ENCODE results near the gene TRIP10.

DNA sequence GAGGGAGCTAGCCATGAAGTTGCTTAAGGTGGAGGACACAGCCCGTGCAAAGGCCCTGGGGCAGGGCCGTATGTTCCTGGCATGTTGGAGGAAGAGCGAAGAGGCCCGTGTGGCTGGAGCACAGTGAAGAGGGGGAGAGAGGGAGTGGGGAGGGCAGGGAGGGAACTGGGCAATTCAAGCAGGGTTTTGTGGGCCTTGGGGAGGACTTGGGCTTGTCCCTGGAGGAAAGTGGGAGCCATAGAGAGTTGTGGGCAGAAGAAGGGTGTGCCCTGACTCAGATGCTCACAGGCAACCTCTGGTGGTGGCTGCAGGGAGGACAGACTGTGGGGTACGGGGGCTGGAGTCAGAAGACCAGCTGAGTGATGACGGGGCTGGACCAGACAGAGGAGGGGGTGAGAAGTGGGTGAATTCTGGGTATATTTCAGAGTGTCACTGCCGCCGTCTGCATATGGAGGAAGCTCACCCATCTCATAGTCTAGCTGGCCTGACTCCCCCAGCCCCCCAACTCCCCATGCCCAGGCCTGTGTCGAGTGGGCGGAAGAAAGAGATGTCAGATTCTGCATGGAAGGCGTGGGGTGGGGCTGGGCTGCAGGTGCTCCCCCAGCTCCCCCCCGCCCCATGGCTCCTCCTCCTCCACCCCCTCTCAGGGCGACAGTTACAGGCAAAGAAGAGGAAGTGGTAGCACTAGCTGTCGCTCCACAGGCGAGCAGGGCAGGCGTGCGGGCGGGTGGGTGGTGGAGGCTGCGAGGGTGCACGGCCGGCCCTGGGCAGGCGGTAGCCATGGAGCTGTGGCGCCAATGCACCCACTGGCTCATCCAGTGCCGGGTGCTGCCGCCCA is 32.8 kb downstream of the TRIP10 start, which contains the start of gene VAV1:
- no peak for TF ChIP-seq FOXK2 (IDR thresholded peaks at IDR 0.05)
- TF ChIP-seq CTBP1 (IDR thresholded peaks at IDR 0.05; ENCODE audit: borderline replicate concordance), result no peak
- TF ChIP-seq FOXM1 (IDR thresholded peaks at IDR 0.05; ENCODE audit: borderline replicate concordance), result no peak
- no peak for TF ChIP-seq ELF4 (IDR thresholded peaks at IDR 0.05)
- TF ChIP-seq NFRKB (IDR thresholded peaks at IDR 0.05), result no peak
- TF ChIP-seq TARDBP (IDR thresholded peaks at IDR 0.05), result no peak
- no peak for TF ChIP-seq ZNF384 (IDR thresholded peaks at IDR 0.05)
- no peak for TF ChIP-seq BHLHE40 (IDR thresholded peaks at IDR 0.05; ENCODE audit: borderline replicate concordance)
- TF ChIP-seq SP1 (IDR thresholded peaks at IDR 0.05), result no peak
- no peak for TF ChIP-seq FOXA1 (IDR thresholded peaks at IDR 0.05)
- no peak for TF ChIP-seq L3MBTL2 (conservative IDR thresholded peaks at IDR 0.05)
- TF ChIP-seq, protein P1, sequence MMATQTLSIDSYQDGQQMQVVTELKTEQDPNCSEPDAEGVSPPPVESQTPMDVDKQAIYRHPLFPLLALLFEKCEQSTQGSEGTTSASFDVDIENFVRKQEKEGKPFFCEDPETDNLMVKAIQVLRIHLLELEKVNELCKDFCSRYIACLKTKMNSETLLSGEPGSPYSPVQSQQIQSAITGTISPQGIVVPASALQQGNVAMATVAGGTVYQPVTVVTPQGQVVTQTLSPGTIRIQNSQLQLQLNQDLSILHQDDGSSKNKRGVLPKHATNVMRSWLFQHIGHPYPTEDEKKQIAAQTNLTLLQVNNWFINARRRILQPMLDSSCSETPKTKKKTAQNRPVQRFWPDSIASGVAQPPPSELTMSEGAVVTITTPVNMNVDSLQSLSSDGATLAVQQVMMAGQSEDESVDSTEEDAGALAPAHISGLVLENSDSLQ (IDR thresholded peaks at IDR 0.05), result no peak
- TF ChIP-seq LEF1 (IDR thresholded peaks at IDR 0.05; ENCODE audit: borderline replicate concordance), result no peak
- no peak for TF ChIP-seq ARNT (IDR thresholded peaks at IDR 0.05)
